H9 (cell line): ENCODE data around the gene SDHA. TPM values are rescaled to one million over a fixed set of nuclear protein-coding genes. Genes with fewer than 3 reads are reported as not detected.

Experiments
- DNase-seq: peaks from one replicate; pipeline ENCODE4 v3.0.0-alpha.2; 2017
- H2AFZ ChIP-seq: one replicate; pipeline ENCODE4 v1.6.1; 2013; ENCODE audit warnings: mild to moderate bottlenecking, low read length, control low read depth, moderate library complexity
- H2AK5ac ChIP-seq: 2 replicates; pipeline ENCODE4 v1.6.1; 2013; ENCODE audit warnings: low read length, control low read depth, mixed read lengths; ENCODE audit not compliant: insufficient read length
- H2BK120ac ChIP-seq: one replicate; pipeline ENCODE4 v1.6.1; 2013; ENCODE audit warnings: low read depth, mild to moderate bottlenecking, low read length, control low read depth, inconsistent platforms; ENCODE audit not compliant: poor library complexity, severe bottlenecking
- H2BK12ac ChIP-seq: 2 replicates; pipeline ENCODE4 v1.6.1; 2013; ENCODE audit warnings: low read length, control low read depth, mixed read lengths, low read depth; ENCODE audit not compliant: insufficient read length
- H2BK15ac ChIP-seq: 2 replicates; pipeline ENCODE4 v1.6.1; 2013; ENCODE audit warnings: low read depth, low read length, control low read depth
- H2BK20ac ChIP-seq: one replicate; pipeline ENCODE4 v1.6.1; 2013; ENCODE audit warnings: low read depth, mild to moderate bottlenecking, low read length, control low read depth, inconsistent platforms; ENCODE audit not compliant: poor library complexity, severe bottlenecking
- H2BK5ac ChIP-seq: 2 replicates; pipeline ENCODE4 v1.6.1; 2013; ENCODE audit warnings: low read length, control low read depth, mixed read lengths; ENCODE audit not compliant: insufficient read length
- H3K14ac ChIP-seq: 2 replicates; pipeline ENCODE4 v1.6.1; 2013; ENCODE audit warnings: low read length, control low read depth; ENCODE audit not compliant: insufficient read depth
- H3K18ac ChIP-seq: 2 replicates; pipeline ENCODE4 v1.6.1; 2013; ENCODE audit warnings: low read depth, mild to moderate bottlenecking, mixed read lengths, low read length, control low read depth; ENCODE audit not compliant: insufficient read length
- H3K23ac ChIP-seq: 2 replicates; pipeline ENCODE4 v1.6.1; 2013; ENCODE audit warnings: low read length, control low read depth, mixed read lengths, low read depth; ENCODE audit not compliant: insufficient read length
- H3K23me2 ChIP-seq: 2 replicates; pipeline ENCODE4 v1.6.1; 2013; ENCODE audit warnings: low read depth, mild to moderate bottlenecking, mixed read lengths, low read length, control low read depth; ENCODE audit not compliant: insufficient read length, poor library complexity, severe bottlenecking
- H3K27ac ChIP-seq: 2 replicates; pipeline ENCODE4 v1.5.1; 2013; ENCODE audit warnings: low read length, control low read depth, mixed read lengths, low read depth; ENCODE audit not compliant: insufficient read length
- H3K27me3 ChIP-seq: 2 replicates; pipeline ENCODE4 v1.6.1; 2013; ENCODE audit warnings: low read length, control low read depth, inconsistent platforms; ENCODE audit not compliant: insufficient read depth
- H3K4ac ChIP-seq: 2 replicates; pipeline ENCODE4 v1.6.1; 2013; ENCODE audit warnings: low read depth, mild to moderate bottlenecking, control low read depth, inconsistent platforms, low read length, moderate library complexity
- H3K4me1 ChIP-seq: 2 replicates; pipeline ENCODE4 v1.6.1; 2013; ENCODE audit warnings: low read length, control low read depth, inconsistent platforms; ENCODE audit not compliant: insufficient read depth
- H3K4me2 ChIP-seq: 2 replicates; pipeline ENCODE4 v1.6.1; 2013; ENCODE audit warnings: low read length, control low read depth, mixed read lengths; ENCODE audit not compliant: insufficient read length, insufficient read depth
- H3K56ac ChIP-seq: 2 replicates; pipeline ENCODE4 v1.6.1; 2013; ENCODE audit warnings: low read depth, mild to moderate bottlenecking, mixed read lengths, low read length, control low read depth; ENCODE audit not compliant: insufficient read length
- H3K79me1 ChIP-seq: 2 replicates; pipeline ENCODE4 v1.6.1; 2013; ENCODE audit warnings: low read depth, mild to moderate bottlenecking, moderate library complexity, low read length, control low read depth, inconsistent platforms; ENCODE audit not compliant: insufficient read depth, poor library complexity, severe bottlenecking
- H3K79me2 ChIP-seq: 2 replicates; pipeline ENCODE4 v1.6.1; 2013; ENCODE audit warnings: low read length, control low read depth, inconsistent platforms; ENCODE audit not compliant: insufficient read depth
- H3K9ac ChIP-seq: 2 replicates; pipeline ENCODE4 v1.6.1; 2013; ENCODE audit warnings: low read length, control low read depth, mixed read lengths; ENCODE audit not compliant: insufficient read length; ENCODE audit errors: extremely low read depth
- H3K9me3 ChIP-seq: one replicate; pipeline ENCODE4 v1.6.1; 2013; ENCODE audit warnings: low read depth, low read length, inconsistent platforms; ENCODE audit not compliant: control insufficient read depth
- H3T11ph ChIP-seq: one replicate; pipeline ENCODE4 v1.6.1; 2013; ENCODE audit warnings: mild to moderate bottlenecking, low read length, control low read depth, inconsistent platforms
- H4K20me1 ChIP-seq: one replicate; pipeline ENCODE4 v1.6.1; 2013; ENCODE audit not compliant: control insufficient read depth, insufficient read length, insufficient read depth
- H4K5ac ChIP-seq: 2 replicates; pipeline ENCODE4 v1.6.1; 2013; ENCODE audit warnings: low read depth, mild to moderate bottlenecking, mixed read lengths, low read length, control low read depth; ENCODE audit not compliant: insufficient read length
- H4K8ac ChIP-seq: replicated peaks from 2 replicates; pipeline ENCODE4 v1.6.1; 2013; ENCODE audit warnings: low read length, control low read depth, mixed read lengths, low read depth; ENCODE audit not compliant: insufficient read length
- H4K91ac ChIP-seq: 2 replicates; pipeline ENCODE4 v1.6.1; 2013; ENCODE audit warnings: low read depth, mild to moderate bottlenecking, moderate library complexity, mixed read lengths, low read length, control low read depth; ENCODE audit not compliant: insufficient read length
- H3K27ac Mint-ChIP-seq, 3 experiments: 2 replicates in 2 of 3; 3 replicates in 1 of 3; pipeline ENCODE4 v1.8.0; 2020 to 2021; ENCODE audit warnings: mixed read lengths in 3 of 3, mild to moderate bottlenecking in 1 of 3, moderate library complexity in 1 of 3
- H3K27me3 Mint-ChIP-seq: 2 replicates; pipeline ENCODE4 v1.8.0; 2021; ENCODE audit warnings: low read depth, mild to moderate bottlenecking, moderate library complexity, mixed read lengths
- H3K36me3 Mint-ChIP-seq, 3 experiments: 2 replicates in 2 of 3; 3 replicates in 1 of 3; pipeline ENCODE4 v1.8.0; 2020 to 2021; ENCODE audit warnings: low read depth in 3 of 3, mixed read lengths in 3 of 3; ENCODE audit not compliant: insufficient read depth in 1 of 3
- H3K4me1 Mint-ChIP-seq, 2 experiments: 2 replicates each; pipeline ENCODE4 v1.8.0; 2020; ENCODE audit warnings: mixed read lengths in 2 of 2
- H3K4me3 Mint-ChIP-seq, 2 experiments: 2 replicates in 1 of 2; 3 replicates in 1 of 2; pipeline ENCODE4 v1.8.0; 2020 to 2021; ENCODE audit warnings: mild to moderate bottlenecking in 2 of 2, mixed read lengths in 2 of 2, moderate library complexity in 1 of 2
- H3K9me3 Mint-ChIP-seq, 2 experiments: 2 replicates in 1 of 2; 3 replicates in 1 of 2; pipeline ENCODE4 v1.8.0; 2020; ENCODE audit warnings: mild to moderate bottlenecking in 2 of 2, mixed read lengths in 2 of 2, moderate library complexity in 1 of 2
- WGBS: extraction: QIAGEN DNeasy Blood & Tissue Kit; methylation state at CpG from one replicate; pipeline ENCODE4 v1.1.7; 2013; ENCODE audit warnings: missing lambda C conversion rate, low lambda C conversion rate, mixed read lengths; ENCODE audit not compliant: insufficient read length; ENCODE audit errors: extremely low coverage; 5-methylcytosine and 5-hydroxymethylcytosine counted together
- total RNA-seq: library from RNA; stranded (reverse); gene quantifications from 2 replicates; pipeline ENCODE4 v1.2.1, GENCODE V29; 2021
- TF ChIP-seq, protein P1 (sequence below): fragments of 200-600 bp; sonication (generic); conservative IDR thresholded peaks from 3 replicates; pipeline ENCODE4 v1.8.0; 2021; ENCODE audit warnings: antibody characterized with exemption, mild to moderate bottlenecking

Gene SDHA
- total RNA-seq, 1 experiment from 2014 or later: 84.8 TPM

- no peak overlapping the region for H2AK5ac ChIP-seq
- Mint-ChIP-seq H3K9me3 (no peaks in the 10 kb centered on the region), H3K27ac (no peak overlapping the region), H3K4me3 (no peak overlapping the region), H3K4me1 (peaks cover 11 to 21% of the 10 kb centered on the region in 2 experiments), H3K27me3 (no peaks in the 10 kb centered on the region), H3K36me3 (peaks cover 4 to 26% (median 25%) of the 10 kb centered on the region in 3 experiments; a peak in 6 of 7 replicates)
- H3K27ac ChIP-seq: no peak overlapping the region
- no peak overlapping the region for H2AFZ ChIP-seq
- no peak overlapping the region for H2BK20ac ChIP-seq
- WGBS: no CpG with 5 or more reads among the region's 4 CpGs
- H3K9me3 ChIP-seq: no peaks in the 10 kb centered on the region
- DNase-seq: no peak
- H3K56ac ChIP-seq: no peak overlapping the region
- H3K27me3 ChIP-seq: no peaks in the 10 kb centered on the region
- no peak overlapping the region for H3T11ph ChIP-seq
- no peak overlapping the region for H2BK12ac ChIP-seq
- no peak overlapping the region for H3K9ac ChIP-seq
- H2BK5ac ChIP-seq: no peak overlapping the region
- no peak overlapping the region for H4K8ac ChIP-seq
- no peak overlapping the region for H4K91ac ChIP-seq
- no peaks in the 10 kb centered on the region for H3K79me1 ChIP-seq
- no peak overlapping the region for H3K4ac ChIP-seq
- TF ChIP-seq, protein P1, sequence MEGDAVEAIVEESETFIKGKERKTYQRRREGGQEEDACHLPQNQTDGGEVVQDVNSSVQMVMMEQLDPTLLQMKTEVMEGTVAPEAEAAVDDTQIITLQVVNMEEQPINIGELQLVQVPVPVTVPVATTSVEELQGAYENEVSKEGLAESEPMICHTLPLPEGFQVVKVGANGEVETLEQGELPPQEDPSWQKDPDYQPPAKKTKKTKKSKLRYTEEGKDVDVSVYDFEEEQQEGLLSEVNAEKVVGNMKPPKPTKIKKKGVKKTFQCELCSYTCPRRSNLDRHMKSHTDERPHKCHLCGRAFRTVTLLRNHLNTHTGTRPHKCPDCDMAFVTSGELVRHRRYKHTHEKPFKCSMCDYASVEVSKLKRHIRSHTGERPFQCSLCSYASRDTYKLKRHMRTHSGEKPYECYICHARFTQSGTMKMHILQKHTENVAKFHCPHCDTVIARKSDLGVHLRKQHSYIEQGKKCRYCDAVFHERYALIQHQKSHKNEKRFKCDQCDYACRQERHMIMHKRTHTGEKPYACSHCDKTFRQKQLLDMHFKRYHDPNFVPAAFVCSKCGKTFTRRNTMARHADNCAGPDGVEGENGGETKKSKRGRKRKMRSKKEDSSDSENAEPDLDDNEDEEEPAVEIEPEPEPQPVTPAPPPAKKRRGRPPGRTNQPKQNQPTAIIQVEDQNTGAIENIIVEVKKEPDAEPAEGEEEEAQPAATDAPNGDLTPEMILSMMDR: no peak
- no peak overlapping the region for H3K14ac ChIP-seq
- H2BK120ac ChIP-seq: no peak overlapping the region
- H3K23me2 ChIP-seq: no peaks in the 10 kb centered on the region
- no peaks in the 10 kb centered on the region for H3K4me1 ChIP-seq
- no peak overlapping the region for H3K23ac ChIP-seq
- H2BK15ac ChIP-seq: no peak overlapping the region
- no peaks in the 10 kb centered on the region for H4K20me1 ChIP-seq
- H3K18ac ChIP-seq: no peak overlapping the region
- no peak overlapping the region for H4K5ac ChIP-seq
- no peak overlapping the region for H3K4me2 ChIP-seq
- no peaks in the 10 kb centered on the region for H3K79me2 ChIP-seq
Observed at GRCh38 chr5:200985-201384, 17.1 kb upstream of the SDHA start.
